A549 (cell line): Measurements from ENCODE around the gene RNF121.

Experiments used
- EP300 ChIP-seq, 2 experiments: fragments of >200 bp; sonication (Bioruptor Twin); formaldehyde crosslinking; IDR thresholded peaks; 2 replicates in 1 of 2; 3 replicates in 1 of 2; pipeline ENCODE4 v1.6.1; 2016 to 2017
- HMGXB4 ChIP-seq: fragments of 250-450 bp; sonication (Bioruptor Pico); IDR thresholded peaks from 2 replicates; pipeline ENCODE4 v1.5.0; 2021; ENCODE audit warnings: mild to moderate bottlenecking, moderate library complexity, borderline replicate concordance
- JUN ChIP-seq, 2 experiments: fragments of >200 bp; sonication (Bioruptor Twin); formaldehyde crosslinking; IDR thresholded peaks; 2 replicates in 1 of 2; 3 replicates in 1 of 2; pipeline ENCODE4 v1.6.1; 2016 to 2017
- KDM5A ChIP-seq: fragments of 200-600 bp; sonication (generic); IDR thresholded peaks from 2 replicates; pipeline ENCODE4 v1.6.1; 2016; ENCODE audit warnings: antibody characterized with exemption, mild to moderate bottlenecking
- MAX ChIP-seq: IDR thresholded peaks from 2 replicates; pipeline ENCODE4 v1.6.1; 2012
- RAD21 ChIP-seq, 2 experiments: fragments of >200 bp in 1 of 2; sonication (Bioruptor Twin) in 1 of 2; formaldehyde crosslinking in 1 of 2; IDR thresholded peaks in 1 of 2; conservative IDR thresholded peaks in 1 of 2; 2 replicates in 1 of 2; 3 replicates in 1 of 2; pipeline ENCODE4 v1.6.1; 2012 to 2018; ENCODE audit warnings: inconsistent platforms in 1 of 2
- TF ChIP-seq, protein P1 (sequence below): fragments of 450-650 bp; IDR thresholded peaks from 2 replicates; pipeline ENCODE4 v1.6.1; 2014; ENCODE audit warnings: antibody characterized with exemption
- TF ChIP-seq, protein P2 (sequence below): fragments of >200 bp; sonication (Bioruptor Twin); formaldehyde crosslinking; IDR thresholded peaks from 3 replicates; pipeline ENCODE4 v1.5.1; 2016
- TF ChIP-seq, protein P3 (sequence below): fragments of 200-600 bp; sonication (generic); IDR thresholded peaks from 2 replicates; pipeline ENCODE4 v1.6.1; 2016; ENCODE audit warnings: antibody characterized with exemption, mild to moderate bottlenecking, moderate library complexity

- TF ChIP-seq, protein P1, sequence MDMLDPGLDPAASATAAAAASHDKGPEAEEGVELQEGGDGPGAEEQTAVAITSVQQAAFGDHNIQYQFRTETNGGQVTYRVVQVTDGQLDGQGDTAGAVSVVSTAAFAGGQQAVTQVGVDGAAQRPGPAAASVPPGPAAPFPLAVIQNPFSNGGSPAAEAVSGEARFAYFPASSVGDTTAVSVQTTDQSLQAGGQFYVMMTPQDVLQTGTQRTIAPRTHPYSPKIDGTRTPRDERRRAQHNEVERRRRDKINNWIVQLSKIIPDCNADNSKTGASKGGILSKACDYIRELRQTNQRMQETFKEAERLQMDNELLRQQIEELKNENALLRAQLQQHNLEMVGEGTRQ: no peak
- TF ChIP-seq, protein P2, sequence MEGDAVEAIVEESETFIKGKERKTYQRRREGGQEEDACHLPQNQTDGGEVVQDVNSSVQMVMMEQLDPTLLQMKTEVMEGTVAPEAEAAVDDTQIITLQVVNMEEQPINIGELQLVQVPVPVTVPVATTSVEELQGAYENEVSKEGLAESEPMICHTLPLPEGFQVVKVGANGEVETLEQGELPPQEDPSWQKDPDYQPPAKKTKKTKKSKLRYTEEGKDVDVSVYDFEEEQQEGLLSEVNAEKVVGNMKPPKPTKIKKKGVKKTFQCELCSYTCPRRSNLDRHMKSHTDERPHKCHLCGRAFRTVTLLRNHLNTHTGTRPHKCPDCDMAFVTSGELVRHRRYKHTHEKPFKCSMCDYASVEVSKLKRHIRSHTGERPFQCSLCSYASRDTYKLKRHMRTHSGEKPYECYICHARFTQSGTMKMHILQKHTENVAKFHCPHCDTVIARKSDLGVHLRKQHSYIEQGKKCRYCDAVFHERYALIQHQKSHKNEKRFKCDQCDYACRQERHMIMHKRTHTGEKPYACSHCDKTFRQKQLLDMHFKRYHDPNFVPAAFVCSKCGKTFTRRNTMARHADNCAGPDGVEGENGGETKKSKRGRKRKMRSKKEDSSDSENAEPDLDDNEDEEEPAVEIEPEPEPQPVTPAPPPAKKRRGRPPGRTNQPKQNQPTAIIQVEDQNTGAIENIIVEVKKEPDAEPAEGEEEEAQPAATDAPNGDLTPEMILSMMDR: no peak
- TF ChIP-seq RAD21 (conservative IDR thresholded peaks at IDR 0.05 in 1 of 2, IDR thresholded peaks at IDR 0.05 in 1 of 2) (no peak), MAX (no peak), JUN (IDR thresholded peaks at IDR 0.05) (no peak), KDM5A (no peak), HMGXB4 (no peak), EP300 (IDR thresholded peaks at IDR 0.05) (no peak)
- TF ChIP-seq, protein P3, sequence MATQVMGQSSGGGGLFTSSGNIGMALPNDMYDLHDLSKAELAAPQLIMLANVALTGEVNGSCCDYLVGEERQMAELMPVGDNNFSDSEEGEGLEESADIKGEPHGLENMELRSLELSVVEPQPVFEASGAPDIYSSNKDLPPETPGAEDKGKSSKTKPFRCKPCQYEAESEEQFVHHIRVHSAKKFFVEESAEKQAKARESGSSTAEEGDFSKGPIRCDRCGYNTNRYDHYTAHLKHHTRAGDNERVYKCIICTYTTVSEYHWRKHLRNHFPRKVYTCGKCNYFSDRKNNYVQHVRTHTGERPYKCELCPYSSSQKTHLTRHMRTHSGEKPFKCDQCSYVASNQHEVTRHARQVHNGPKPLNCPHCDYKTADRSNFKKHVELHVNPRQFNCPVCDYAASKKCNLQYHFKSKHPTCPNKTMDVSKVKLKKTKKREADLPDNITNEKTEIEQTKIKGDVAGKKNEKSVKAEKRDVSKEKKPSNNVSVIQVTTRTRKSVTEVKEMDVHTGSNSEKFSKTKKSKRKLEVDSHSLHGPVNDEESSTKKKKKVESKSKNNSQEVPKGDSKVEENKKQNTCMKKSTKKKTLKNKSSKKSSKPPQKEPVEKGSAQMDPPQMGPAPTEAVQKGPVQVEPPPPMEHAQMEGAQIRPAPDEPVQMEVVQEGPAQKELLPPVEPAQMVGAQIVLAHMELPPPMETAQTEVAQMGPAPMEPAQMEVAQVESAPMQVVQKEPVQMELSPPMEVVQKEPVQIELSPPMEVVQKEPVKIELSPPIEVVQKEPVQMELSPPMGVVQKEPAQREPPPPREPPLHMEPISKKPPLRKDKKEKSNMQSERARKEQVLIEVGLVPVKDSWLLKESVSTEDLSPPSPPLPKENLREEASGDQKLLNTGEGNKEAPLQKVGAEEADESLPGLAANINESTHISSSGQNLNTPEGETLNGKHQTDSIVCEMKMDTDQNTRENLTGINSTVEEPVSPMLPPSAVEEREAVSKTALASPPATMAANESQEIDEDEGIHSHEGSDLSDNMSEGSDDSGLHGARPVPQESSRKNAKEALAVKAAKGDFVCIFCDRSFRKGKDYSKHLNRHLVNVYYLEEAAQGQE: no peak
These were observed 67.7 kb downstream of the RNF121 start for GRCh38 chr11:71996517-71996916.
